ENCODE data around the gene ATP9B.
"Not testable (repeated sequence)": the region's sequence is repeated elsewhere in the genome, so short reads cannot be mapped to it uniquely, and the experiment has no call there.

The ATP9B gene

DNA sequence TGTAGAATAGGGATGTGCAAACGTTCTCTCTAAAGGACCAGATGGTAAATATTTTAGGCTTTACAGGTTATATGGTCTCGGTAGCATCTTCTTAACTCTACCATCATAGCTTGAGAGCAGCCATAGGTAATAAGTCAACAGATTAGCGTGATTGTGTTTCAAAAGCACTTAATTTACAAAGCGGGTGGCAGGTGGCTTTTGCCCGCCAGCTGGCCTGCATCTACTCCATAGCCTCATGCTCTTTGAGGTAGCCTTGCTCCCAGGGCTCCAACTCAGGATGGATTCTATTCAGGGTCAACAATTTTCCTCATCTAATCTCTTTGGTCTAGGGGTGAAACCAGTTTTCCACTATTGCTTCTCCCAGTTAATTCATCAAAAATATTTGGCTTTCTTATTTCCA is 5.0 kb upstream of the ATP9B start:
- TF ChIP-seq ZNF274 (IDR thresholded peaks at IDR 0.05; ENCODE audit: low read depth, low read length) = no peak
- H3K4me3 ChIP-seq (ENCODE audit: low read length) = no peak overlapping the region

DNA sequence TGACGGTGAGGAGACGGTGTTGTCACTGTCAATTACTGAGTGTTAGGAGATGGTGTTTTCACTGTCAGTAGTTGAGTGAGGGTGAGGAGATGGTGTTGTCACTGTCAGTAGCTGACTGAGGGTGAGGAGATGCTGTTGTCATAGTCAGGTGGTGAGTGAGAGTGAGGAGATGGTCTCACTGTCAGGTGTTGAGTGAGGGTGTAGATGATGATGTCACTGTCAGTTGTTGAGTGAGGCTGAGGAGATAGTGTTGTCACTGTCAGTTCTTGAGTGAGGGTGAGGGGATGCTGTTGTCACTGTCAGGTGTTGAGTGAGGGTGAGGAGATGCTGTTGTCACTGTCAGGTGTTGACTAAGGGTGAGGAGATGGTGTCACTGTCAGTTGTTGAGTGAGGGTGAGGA is 3.4 kb upstream of the ATP9B start:
- no peak overlapping the region for H3K4me3 ChIP-seq (ENCODE audit: low read length)
- no peak for TF ChIP-seq ZNF274 (IDR thresholded peaks at IDR 0.05; ENCODE audit: low read depth, low read length)

GRCh38 chr18:79067611-79068010 is 1.6 kb upstream of the ATP9B start:
- no peak for TF ChIP-seq ZNF274 (IDR thresholded peaks at IDR 0.05; ENCODE audit: low read depth, low read length)
- H3K4me3 ChIP-seq (ENCODE audit: low read length) = no peak overlapping the region

- TF ChIP-seq ZNF274 (IDR thresholded peaks at IDR 0.05; ENCODE audit: low read depth, low read length) = no peak
- H3K4me3 ChIP-seq (ENCODE audit: low read length) = peak overlapping the region; percentile 99; the same call in 1 of the 2 replicates
Measured at GRCh38 chr18:79068341-79068936, 755 bp upstream of the ATP9B start.

DNA sequence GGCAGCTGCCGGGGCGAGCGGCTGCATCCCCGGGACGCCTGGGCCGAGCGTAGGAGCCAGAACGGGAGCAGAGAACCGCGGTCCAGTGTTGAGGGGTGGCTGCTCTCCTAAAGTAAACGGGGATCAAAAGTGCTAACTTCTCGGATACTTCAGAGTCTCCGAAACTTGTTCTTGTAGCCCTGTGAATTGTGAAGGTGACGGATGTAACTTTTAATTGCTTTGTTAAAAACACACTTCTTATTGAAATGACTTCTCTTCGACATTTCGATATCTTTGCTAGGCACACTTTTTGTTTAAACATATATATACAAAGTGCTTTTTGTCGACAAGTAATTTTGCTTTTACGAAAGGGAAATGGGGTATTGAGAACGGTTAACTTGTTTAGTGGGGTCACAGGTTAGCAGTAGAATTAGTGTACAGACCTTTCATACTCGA is 540 bp downstream of the ATP9B start:
- no peak for TF ChIP-seq ZNF274 (IDR thresholded peaks at IDR 0.05; ENCODE audit: low read depth, low read length)
- H3K4me3 ChIP-seq (ENCODE audit: low read length) = peak overlapping the region; percentile 99

GRCh38 chr18:79070486-79070885 is 1.3 kb downstream of the ATP9B start:
- H3K4me3 ChIP-seq (ENCODE audit: low read length) = peak overlapping the region; percentile 99; the same call in 1 of the 2 replicates
- no peak for TF ChIP-seq ZNF274 (IDR thresholded peaks at IDR 0.05; ENCODE audit: low read depth, low read length)

- no peak overlapping the region for H3K4me3 ChIP-seq (ENCODE audit: low read length)
- no peak for TF ChIP-seq ZNF274 (IDR thresholded peaks at IDR 0.05; ENCODE audit: low read depth, low read length)
Measured at GRCh38 chr18:79071037-79071436, 1.8 kb downstream of the ATP9B start.

GRCh38 chr18:79071503-79072210 is 2.5 kb downstream of the ATP9B start:
- H3K4me3 ChIP-seq (ENCODE audit: low read length) = no peak overlapping the region
- no peak for TF ChIP-seq ZNF274 (IDR thresholded peaks at IDR 0.05; ENCODE audit: low read depth, low read length)

DNA sequence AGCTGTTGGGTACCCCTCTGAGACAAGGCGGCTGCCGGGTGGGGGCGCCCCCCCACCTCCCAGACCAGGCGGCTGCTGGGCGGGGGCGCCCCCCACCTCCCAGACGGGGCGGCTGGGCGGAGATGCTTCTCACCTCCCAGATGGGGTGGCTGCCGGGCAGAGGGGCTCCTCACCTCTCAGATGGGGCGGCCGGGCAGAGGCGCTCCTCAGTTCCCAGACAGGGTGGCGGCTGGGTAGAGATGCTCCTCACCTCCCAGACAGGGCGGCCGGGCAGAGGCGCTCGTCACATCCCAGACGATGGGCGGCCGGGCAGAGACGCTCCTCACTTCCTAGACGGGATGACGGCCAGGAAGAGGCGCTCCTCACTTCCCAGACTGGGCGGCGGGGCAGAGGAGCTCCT is 3.5 kb downstream of the ATP9B start:
- not testable (repeated sequence) for H3K4me3 ChIP-seq (ENCODE audit: low read length)

- TF ChIP-seq ZNF274 (IDR thresholded peaks at IDR 0.05; ENCODE audit: low read depth, low read length) = no peak
Measured at GRCh38 chr18:79077181-79077580, 8.0 kb downstream of the ATP9B start.

DNA sequence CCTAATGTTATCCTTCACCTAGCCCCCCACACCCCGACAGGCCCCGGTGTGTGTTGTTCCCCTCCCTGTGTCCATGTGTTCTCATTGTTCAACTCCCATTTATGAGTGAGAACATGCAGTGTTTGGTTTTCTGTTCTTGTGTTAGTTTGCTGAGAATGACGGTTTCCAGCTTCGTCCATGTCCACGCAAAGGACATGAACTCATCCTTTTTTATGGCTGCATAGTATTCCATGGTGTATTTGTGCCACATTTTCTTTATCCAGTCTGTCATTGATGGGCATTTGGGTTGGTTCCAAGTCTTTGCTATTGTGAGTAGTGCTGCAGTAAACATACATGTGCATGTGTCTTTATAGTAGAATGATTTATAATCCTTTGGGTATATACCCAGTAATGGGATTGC is 9.6 kb downstream of the ATP9B start:
- not testable (repeated sequence) for H3K4me3 ChIP-seq (ENCODE audit: low read length)

More at GRCh38 chr18:79077181-79077580, 8.0 kb downstream of the ATP9B start:
- no peak overlapping the region for H3K4me3 ChIP-seq (ENCODE audit: low read length)

DNA sequence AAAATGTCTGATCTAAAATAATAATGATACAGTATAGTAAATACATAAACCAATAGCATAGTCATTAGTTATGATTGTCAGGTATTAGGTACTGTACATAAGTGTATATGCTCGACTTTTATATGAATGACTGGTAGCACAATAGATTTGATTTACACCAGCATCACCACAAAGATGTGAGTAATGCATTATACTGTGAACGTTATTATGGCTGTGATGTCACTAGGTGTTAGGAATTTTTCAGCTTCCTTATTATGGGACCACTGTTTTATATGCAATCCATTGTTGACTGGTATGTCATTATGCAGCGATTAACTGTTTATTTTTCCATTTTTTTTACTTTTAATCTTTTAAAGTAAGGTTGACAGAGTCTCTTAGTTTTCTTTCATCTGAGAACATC is 23.7 kb downstream of the ATP9B start:
- no peak for TF ChIP-seq ZNF274 (IDR thresholded peaks at IDR 0.05; ENCODE audit: low read depth, low read length)

GRCh38 chr18:79093986-79094385 is 24.8 kb downstream of the ATP9B start:
- no peak for TF ChIP-seq ZNF274 (IDR thresholded peaks at IDR 0.05; ENCODE audit: low read depth, low read length)
- H3K4me3 ChIP-seq (ENCODE audit: low read length) = no peak overlapping the region

More for the DNA sequence above, 23.7 kb downstream of the ATP9B start:
- H3K4me3 ChIP-seq (ENCODE audit: low read length) = no peak overlapping the region

DNA sequence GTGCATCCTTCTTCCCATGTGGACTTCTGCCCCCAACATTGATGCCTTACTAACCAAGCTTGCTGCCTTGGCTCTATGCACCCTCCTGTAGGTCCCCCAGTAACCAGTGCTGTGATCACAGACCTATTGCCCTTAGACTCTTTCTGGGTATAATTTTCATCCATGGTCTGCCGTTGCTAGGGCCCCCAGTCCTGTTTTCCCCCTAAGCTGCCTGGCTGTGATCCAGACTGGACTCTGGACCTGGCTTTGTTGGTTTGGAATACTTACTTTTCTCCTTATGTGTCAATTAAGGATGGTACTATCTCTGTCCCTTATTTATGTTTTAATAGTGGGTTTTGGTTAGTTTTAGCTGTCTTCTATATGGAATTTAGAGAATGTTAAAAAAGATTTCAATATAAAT is 26.0 kb downstream of the ATP9B start:
- H3K4me3 ChIP-seq (ENCODE audit: low read length) = no peak overlapping the region
- no peak for TF ChIP-seq ZNF274 (IDR thresholded peaks at IDR 0.05; ENCODE audit: low read depth, low read length)

DNA sequence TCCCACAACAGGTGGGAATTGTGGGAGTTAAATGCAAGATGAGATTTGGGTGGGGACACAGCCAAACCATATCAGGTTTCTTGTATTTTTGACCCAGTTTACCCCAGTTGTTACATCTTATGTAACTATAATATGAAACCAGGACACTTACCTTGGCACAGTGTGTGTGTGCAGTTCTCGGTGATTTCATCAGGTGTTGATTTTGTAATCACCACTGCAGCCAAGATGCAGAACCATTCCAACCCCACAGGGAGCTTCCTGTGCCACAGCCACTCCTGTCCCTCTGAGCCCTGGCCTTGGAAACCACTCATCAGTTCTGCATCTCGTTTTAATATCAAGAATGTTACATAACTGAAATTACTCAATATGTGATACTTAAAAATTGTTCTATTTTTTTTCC is 31.8 kb downstream of the ATP9B start:
- H3K4me3 ChIP-seq (ENCODE audit: low read length) = no peak overlapping the region
- no peak for TF ChIP-seq ZNF274 (IDR thresholded peaks at IDR 0.05; ENCODE audit: low read depth, low read length)

GRCh38 chr18:79102886-79103285 is 33.7 kb downstream of the ATP9B start:
- H3K4me3 ChIP-seq (ENCODE audit: low read length) = no peak overlapping the region
- TF ChIP-seq ZNF274 (IDR thresholded peaks at IDR 0.05; ENCODE audit: low read depth, low read length) = no peak

Measured in GM08714 (cell line).